Measurements from ENCODE around the gene LUZP1.

The LUZP1 gene

GRCh38 chr1:23088027-23088426 lies 80.6 kb downstream of the LUZP1 start:
- TF ChIP-seq CTCF (IDR thresholded peaks at IDR 0.05; ENCODE audit: insufficient read depth, low read length, missing control alignments), result no peak
- CTCF ChIA-PET, result interaction anchor here (1.1 to 6.8 kb wide), 3 partner anchors 10 to 97 kb away, joined by 3 to 50 read pairs (median 47); no protein-coding TSS in a partner anchor
- POLR2A ChIA-PET, result no interaction called here
- no peak overlapping the region for H3K4me3 ChIP-seq (ENCODE audit: low read depth, low read length)
- no peak for DNase-seq (ENCODE audit: low read depth, low spot score)

GRCh38 chr1:23085696-23086095 lies 83.0 kb downstream of the LUZP1 start:
- DNase-seq (ENCODE audit: low read depth, low spot score), result no peak
- CTCF ChIA-PET, result interaction anchor here (1.0 to 6.8 kb wide), 5 partner anchors 9 to 99 kb away, joined by 3 to 50 read pairs (median 5); no protein-coding TSS in a partner anchor
- POLR2A ChIA-PET, result interaction anchor here (0.5 kb wide), 1 partner anchor 251 kb away, joined by 3 read pairs; no protein-coding TSS in a partner anchor
- no peak overlapping the region for H3K4me3 ChIP-seq (ENCODE audit: low read depth, low read length)
- TF ChIP-seq CTCF (IDR thresholded peaks at IDR 0.05; ENCODE audit: insufficient read depth, low read length, missing control alignments), result no peak

GRCh38 chr1:23084880-23085279 lies 83.8 kb downstream of the LUZP1 start:
- TF ChIP-seq CTCF (IDR thresholded peaks at IDR 0.05; ENCODE audit: insufficient read depth, low read length, missing control alignments), result no peak
- ChIA-PET CTCF (interaction anchor here (1.0 to 6.8 kb wide), 5 partner anchors 10 to 100 kb away, joined by 3 to 50 read pairs (median 5); no protein-coding TSS in a partner anchor), POLR2A (no interaction called here)

GRCh38 chr1:23083714-23084480 lies 84.8 kb downstream of the LUZP1 start:
- no peak overlapping the region for H3K4me3 ChIP-seq (ENCODE audit: low read depth, low read length)
- no peak for DNase-seq (ENCODE audit: low read depth, low spot score)
- ChIA-PET POLR2A (no interaction called here), CTCF (interaction anchor here (1.0 to 5.4 kb wide), 2 partner anchors 15 to 101 kb away, joined by 4 to 47 read pairs; no protein-coding TSS in a partner anchor)
- TF ChIP-seq CTCF (IDR thresholded peaks at IDR 0.05; ENCODE audit: insufficient read depth, low read length, missing control alignments), result no peak

More at GRCh38 chr1:23084880-23085279, 83.8 kb downstream of the LUZP1 start:
- no peak overlapping the region for H3K4me3 ChIP-seq (ENCODE audit: low read depth, low read length)
- DNase-seq (ENCODE audit: low read depth, low spot score), result no peak

- H3K4me3 ChIP-seq (ENCODE audit: low read depth, low read length), result no peak overlapping the region
- no peak for DNase-seq (ENCODE audit: low read depth, low spot score)
- ChIA-PET CTCF (interaction anchor here (1.0 to 4.7 kb wide), 6 partner anchors 11 to 106 kb away, joined by 3 to 34 read pairs (median 3); no protein-coding TSS in a partner anchor), POLR2A (no interaction called here)
- no peak for TF ChIP-seq CTCF (IDR thresholded peaks at IDR 0.05; ENCODE audit: insufficient read depth, low read length, missing control alignments)
These were observed 87.3 kb downstream of the LUZP1 start for GRCh38 chr1:23081376-23081775.

- ChIA-PET CTCF (interaction anchor here (1.0 to 4.7 kb wide), 7 partner anchors 12 to 107 kb away, joined by 3 to 34 read pairs (median 3); no protein-coding TSS in a partner anchor), POLR2A (no interaction called here)
- no peak overlapping the region for H3K4me3 ChIP-seq (ENCODE audit: low read depth, low read length)
- no peak for TF ChIP-seq CTCF (IDR thresholded peaks at IDR 0.05; ENCODE audit: insufficient read depth, low read length, missing control alignments)
- no peak for DNase-seq (ENCODE audit: low read depth, low spot score)
These were observed 87.8 kb downstream of the LUZP1 start for GRCh38 chr1:23080885-23081284.

Data from AG04449 (cell line).